Left ventricle myocardium inferior (tissue), 1 donor: Measurements from ENCODE around the gene PIEZO1. TPM values are rescaled to one million over a fixed set of nuclear protein-coding genes. Genes with fewer than 3 reads are reported as not detected.
A peak's percentile ranks its signal among the peaks of the same experiment; 100 is the strongest.

Source experiments
- DNase-seq: peaks from one replicate; pipeline ENCODE4 v3.0.0-alpha.2; 2020
- H3K27ac ChIP-seq: fragments of 200-600 bp; replicated peaks from 2 replicates; pipeline ENCODE4 v1.8.0; 2021
- H3K27me3 ChIP-seq: fragments of 200-600 bp; 2 replicates; pipeline ENCODE4 v1.8.0; 2021; ENCODE audit warnings: low read depth
- H3K36me3 ChIP-seq: fragments of 200-600 bp; 2 replicates; pipeline ENCODE4 v1.8.0; 2021
- H3K4me1 ChIP-seq: fragments of 200-600 bp; 2 replicates; pipeline ENCODE4 v1.8.0; 2021
- H3K4me3 ChIP-seq: fragments of 200-600 bp; 2 replicates; pipeline ENCODE4 v1.8.0; 2021; ENCODE audit warnings: mild to moderate bottlenecking, moderate library complexity
- H3K9me3 ChIP-seq: fragments of 200-600 bp; replicated peaks from 2 replicates; pipeline ENCODE4 v1.8.0; 2021
- intact Hi-C: fragments of 100-400 bp; cut with micrococcal nuclease; formaldehyde crosslinking; loops from one replicate; pipeline ENCODE4 v1.11.0; 2022
- total RNA-seq: library from RNA; stranded (reverse); fragmentation: NEBNext Ultra II Directional; extraction: Animal tissue kit (Norgen Biotek cat#: 25700); gene quantifications from one replicate; pipeline ENCODE4 v1.2.1, GENCODE V29; 2021
- TF ChIP-seq, protein P1 (sequence below): fragments of 200-600 bp; IDR thresholded peaks from 2 replicates; pipeline ENCODE4 v1.8.0; 2021; ENCODE audit warnings: antibody characterized with exemption, mild to moderate bottlenecking, borderline replicate concordance
- donor health status: DM: no; HTN: yes; CAD: no; lungs with severe emphysema.

The PIEZO1 gene
- total RNA-seq, 1 donor from 2014 or later, result 17.1 TPM

DNA sequence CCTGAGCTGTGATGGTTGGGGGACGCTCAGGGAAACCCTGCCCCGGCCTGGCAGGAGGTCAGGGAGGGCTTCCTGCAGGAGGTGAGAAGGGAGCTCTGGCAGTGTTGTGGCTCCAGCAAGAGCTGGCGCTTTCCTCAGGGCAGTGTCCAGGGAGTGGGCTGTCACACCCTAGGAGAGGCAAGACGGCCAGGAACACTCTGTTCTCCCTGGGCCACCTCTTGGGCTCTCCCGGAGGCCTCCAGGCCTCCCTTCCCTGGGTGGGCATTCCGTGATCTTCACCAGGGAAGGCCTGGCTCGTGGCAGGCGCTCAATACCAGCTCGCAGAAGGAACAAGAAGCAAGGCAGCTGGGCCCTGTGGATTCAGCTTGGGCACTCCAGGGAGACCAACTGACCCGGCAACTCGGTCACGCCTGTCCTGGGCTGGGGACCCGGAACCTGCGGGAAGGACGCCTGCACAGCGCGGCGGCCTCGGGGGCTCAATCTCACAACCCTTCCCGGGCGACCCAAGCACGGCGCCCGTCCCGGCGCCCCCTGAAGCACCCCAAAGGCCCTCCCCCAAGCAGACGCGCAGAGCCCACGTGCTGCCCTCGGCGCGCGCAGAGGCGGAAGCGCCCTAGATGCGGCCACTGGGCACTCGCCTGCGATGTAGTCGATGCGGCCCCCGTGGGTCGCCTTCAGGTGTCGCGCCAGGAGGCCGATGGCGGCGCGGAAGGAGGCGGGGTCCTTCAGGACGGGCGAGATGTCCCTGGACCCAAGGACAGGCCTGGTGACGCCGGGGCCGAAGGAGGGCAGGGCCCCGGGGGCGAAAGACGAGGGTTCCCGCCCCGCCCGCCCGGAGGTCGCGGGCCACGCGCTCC lies 26.1 kb upstream of the PIEZO1 start:
- Histone ChIP-seq H3K27ac (peak overlapping the region; percentile 97), H3K36me3 (peaks cover 11% of the 10 kb centered on the region), H3K4me1 (peaks cover 43% of the 10 kb centered on the region), H3K9me3 (no peaks in the 10 kb centered on the region), H3K4me3 (peak overlapping the region; percentile 90), H3K27me3 (no peaks in the 10 kb centered on the region)
- intact Hi-C loops, result no loop called here
- TF ChIP-seq, protein P1, sequence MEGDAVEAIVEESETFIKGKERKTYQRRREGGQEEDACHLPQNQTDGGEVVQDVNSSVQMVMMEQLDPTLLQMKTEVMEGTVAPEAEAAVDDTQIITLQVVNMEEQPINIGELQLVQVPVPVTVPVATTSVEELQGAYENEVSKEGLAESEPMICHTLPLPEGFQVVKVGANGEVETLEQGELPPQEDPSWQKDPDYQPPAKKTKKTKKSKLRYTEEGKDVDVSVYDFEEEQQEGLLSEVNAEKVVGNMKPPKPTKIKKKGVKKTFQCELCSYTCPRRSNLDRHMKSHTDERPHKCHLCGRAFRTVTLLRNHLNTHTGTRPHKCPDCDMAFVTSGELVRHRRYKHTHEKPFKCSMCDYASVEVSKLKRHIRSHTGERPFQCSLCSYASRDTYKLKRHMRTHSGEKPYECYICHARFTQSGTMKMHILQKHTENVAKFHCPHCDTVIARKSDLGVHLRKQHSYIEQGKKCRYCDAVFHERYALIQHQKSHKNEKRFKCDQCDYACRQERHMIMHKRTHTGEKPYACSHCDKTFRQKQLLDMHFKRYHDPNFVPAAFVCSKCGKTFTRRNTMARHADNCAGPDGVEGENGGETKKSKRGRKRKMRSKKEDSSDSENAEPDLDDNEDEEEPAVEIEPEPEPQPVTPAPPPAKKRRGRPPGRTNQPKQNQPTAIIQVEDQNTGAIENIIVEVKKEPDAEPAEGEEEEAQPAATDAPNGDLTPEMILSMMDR, result no peak
- DNase-seq, result peak; percentile 79

DNA sequence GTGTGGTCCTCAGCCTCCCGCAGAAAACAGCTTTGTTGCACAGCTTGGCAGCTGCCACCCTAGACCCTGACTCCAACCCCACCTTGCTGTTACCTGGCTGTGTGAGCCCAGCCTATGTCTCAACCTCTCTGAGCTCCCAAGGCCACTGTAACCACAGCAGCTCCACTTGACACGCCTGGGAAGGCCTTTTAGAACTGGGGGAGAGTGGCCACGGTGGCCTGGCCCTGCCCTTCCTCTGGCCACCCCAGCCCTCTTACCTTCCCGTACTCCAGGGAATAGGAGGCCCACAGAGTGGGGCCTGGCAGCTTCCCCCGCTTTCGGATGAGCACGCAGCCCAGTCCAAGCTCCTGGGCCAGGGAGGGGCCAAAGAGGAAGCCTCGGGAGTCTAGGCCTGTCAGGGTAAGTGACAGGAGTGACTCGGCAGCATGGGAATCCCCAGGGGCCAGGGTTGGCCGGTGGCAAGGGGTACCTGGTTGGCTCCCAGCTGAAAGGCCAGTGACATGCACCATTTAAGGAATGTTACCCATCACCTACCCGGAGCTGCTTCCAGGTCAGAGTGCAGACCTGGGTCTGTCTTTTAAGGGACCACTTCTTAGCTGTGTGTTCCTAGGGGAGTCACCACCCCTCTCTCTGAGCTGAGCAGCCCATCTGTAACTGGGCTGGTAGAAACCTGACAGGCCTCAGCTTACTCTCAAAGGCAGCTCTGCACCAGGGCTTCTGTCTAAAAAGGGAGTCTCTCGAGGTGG lies 25.3 kb upstream of the PIEZO1 start:
- peak overlapping the region; percentile 97 for H3K27ac ChIP-seq
- H3K4me1 ChIP-seq, result peaks cover 43% of the 10 kb centered on the region
- TF ChIP-seq, protein P1, result no peak
- no peaks in the 10 kb centered on the region for H3K9me3 ChIP-seq
- intact Hi-C loops, result no loop called here
- DNase-seq, result no peak
- peak overlapping the region; percentile 90 for H3K4me3 ChIP-seq
- no peaks in the 10 kb centered on the region for H3K27me3 ChIP-seq
- H3K36me3 ChIP-seq, result peaks cover 11% of the 10 kb centered on the region

DNA sequence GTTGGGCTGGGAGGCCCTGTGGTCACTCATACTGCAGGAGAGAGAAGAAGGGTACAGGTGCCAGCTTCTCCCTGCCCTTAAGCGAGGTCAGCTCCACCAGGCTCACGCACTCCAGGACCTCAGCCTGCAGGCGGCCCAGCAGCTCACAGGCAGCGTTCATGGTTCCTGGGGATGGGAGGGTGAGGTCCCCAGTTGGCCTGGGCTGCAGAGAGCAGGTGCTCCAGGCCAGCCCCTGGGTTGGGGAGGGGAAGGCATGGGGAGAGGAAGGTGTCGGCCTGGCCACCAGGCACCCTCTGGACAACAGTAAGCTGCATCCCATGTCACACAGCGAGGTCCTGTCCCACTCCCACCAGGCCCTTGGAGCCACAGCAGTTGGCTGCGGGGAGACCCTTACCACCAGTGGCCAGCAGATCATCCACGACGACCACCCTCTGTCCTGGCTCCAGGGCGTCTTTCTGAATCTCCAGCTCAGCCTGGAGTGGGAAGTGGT lies 24.7 kb upstream of the PIEZO1 start:
- intact Hi-C loops, result no loop called here
- no peak overlapping the region for H3K27ac ChIP-seq
- H3K4me3 ChIP-seq, result no peak overlapping the region
- DNase-seq, result no peak
- peaks cover 11% of the 10 kb centered on the region for H3K36me3 ChIP-seq
- no peaks in the 10 kb centered on the region for H3K9me3 ChIP-seq
- peaks cover 45% of the 10 kb centered on the region for H3K4me1 ChIP-seq
- H3K27me3 ChIP-seq, result no peaks in the 10 kb centered on the region
- TF ChIP-seq, protein P1, result no peak

DNA sequence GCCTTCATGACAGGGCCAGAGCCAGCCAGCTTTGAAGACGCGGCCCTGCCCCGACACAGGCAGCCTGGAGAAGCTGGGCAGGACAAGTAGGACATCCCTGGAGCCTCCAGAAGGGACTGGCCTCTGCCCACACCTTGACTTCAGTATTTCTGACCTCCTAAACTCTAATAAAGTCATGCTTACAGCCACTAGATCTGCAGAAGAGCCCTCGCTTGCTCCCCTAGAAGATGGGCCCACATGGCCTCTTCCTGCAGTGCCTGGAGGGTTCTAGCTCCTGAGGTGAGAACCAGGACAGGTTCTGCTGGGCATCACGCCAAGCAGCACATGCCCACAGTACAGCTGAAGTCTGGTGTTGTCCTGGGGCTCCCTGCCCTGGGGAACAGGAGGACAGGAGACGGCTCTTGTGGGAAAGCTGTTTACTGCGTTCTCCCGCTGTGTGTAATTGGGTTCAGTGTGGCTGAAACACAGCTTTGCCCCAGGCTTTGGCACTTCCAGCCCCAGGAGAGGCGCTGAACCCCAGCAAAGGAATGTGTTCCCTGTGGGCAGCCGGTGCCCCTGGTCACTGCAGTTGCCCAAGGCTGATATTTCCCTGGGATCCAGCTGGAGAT lies 24.2 kb upstream of the PIEZO1 start:
- peaks cover 11% of the 10 kb centered on the region for H3K36me3 ChIP-seq
- intact Hi-C loops, result no loop called here
- H3K4me3 ChIP-seq, result no peak overlapping the region
- no peaks in the 10 kb centered on the region for H3K27me3 ChIP-seq
- no peaks in the 10 kb centered on the region for H3K9me3 ChIP-seq
- TF ChIP-seq, protein P1, result no peak
- H3K27ac ChIP-seq, result no peak overlapping the region
- peaks cover 50% of the 10 kb centered on the region for H3K4me1 ChIP-seq
- no peak for DNase-seq
